ENCODE data around the gene TRAPPC11. TPM values are rescaled to one million over a fixed set of nuclear protein-coding genes. Genes with fewer than 3 reads are reported as not detected.
"Not testable (repeated sequence)": the region's sequence is repeated elsewhere in the genome, so short reads cannot be mapped to it uniquely, and the experiment has no call there.

The TRAPPC11 gene
- total RNA-seq = 26.3 and 33.4 TPM in 2 replicates

DNA sequence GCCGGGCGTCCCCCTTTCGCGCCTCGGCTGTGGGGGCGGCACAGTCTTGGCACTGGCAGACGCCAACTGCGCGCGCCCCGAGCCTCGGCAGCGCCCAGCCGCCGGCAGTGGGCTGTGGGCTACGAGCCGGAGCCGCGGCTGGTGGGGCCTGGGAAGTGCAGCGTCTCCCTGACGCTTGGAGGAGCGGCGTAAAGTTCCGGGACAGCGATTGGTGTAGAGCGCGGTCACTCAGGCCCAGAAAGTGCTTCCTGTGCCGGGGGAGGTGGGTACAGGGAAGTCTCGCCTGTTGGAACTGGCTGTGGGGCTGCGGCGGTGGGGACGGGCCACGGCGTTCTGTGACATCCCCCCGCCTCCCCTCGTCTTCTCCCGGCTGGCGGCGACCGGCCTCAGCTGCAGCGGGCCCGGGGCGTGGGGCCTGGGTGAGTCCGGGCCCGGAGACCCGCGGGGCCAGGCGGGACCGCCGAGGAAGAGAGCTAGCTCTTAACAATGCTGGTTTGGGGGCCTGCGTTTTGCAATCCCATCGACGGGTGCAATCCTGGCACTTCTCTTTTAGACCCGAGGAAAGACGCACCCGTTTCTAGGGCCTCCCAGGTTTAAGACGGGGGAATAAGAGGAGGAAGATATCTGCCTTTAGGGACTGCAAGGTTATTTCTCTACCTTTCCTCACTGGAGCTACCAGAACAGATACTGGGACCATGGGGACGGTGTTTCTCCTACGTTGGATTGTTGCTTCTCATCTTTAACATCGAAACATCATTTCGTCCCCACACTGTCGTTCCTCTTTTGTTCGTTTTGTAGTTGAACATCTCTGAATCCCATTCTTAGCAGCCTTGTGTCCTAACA is at the start of gene TRAPPC11, which contains the start of gene RWDD4:
TRAPPC11 (plus strand) TSS at position 265 of the 843 bp plus-strand sequence. CDS start 4,575 bp downstream, outside the sequence.
RWDD4 (minus strand) TSS at position 157 of the 843 bp plus-strand sequence. CDS start 233 bp downstream, outside the sequence.
- Mint-ChIP-seq H3K4me1 (peaks cover 30% of the 10 kb centered on the region), H3K36me3 (ENCODE audit: low read depth) (peaks cover 14% of the 10 kb centered on the region), H3K4me3 (peak within 1 kb of the TSS; percentile 82), H3K27me3 (no peaks in the 10 kb centered on the region), H3K9me3 (no peaks in the 10 kb centered on the region), H3K27ac (peak within 1 kb of the TSS; percentile 96)
- intact Hi-C loops (cut with micrococcal nuclease) = loop anchor here (1.0 to 5.0 kb wide), 4 partner anchors 155 to 1166 kb away; partner anchors contain the start of genes ACSL1, CDKN2AIP and CENPU
- peak; percentile 98 for DNase-seq

DNA sequence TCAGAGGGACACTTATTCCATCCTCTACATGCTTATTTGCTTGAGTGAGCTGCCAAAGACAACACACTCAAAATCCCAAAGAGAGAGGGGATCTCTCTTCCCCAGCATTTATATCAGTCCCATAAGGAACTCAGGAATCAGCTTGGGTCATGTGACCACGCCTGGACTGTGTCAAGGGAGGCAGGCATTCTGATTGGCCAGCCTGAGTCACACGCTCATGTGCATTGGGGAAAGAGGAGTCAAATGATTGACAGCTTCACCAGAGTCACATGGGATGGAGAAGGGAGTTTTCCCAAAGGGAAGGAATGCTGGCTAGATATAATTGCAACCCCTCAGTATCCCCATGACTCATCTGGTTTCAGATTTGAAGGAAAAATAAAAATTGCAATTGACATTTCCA is 49.1 kb upstream of the TRAPPC11 start:
- no peaks in the 10 kb centered on the region for H3K9me3 Mint-ChIP-seq
- no peaks in the 10 kb centered on the region for H3K4me1 Mint-ChIP-seq
- intact Hi-C loops (cut with micrococcal nuclease) = no loop called here

DNA sequence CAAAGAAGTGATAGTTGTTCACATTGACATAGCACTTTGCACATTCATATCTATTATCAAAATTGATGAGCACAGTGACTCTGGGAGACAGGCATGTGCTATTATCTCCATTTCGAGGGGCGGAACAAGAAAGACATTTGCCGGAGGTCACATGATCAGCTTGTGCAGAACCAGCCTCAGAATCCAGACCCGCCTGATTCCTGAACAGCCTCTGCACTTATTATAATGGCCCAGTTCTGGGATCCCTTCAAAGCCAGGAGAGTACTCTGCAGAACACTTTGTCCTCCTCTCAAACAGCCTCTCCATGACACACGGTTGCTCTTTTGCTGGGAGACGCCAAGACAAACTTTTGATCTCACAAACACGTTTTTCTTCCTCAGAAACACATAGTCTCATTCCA is 48.5 kb upstream of the TRAPPC11 start:
- Mint-ChIP-seq H3K4me3 (no peak overlapping the region), H3K9me3 (no peaks in the 10 kb centered on the region), H3K36me3 (ENCODE audit: low read depth) (no peaks in the 10 kb centered on the region), H3K27ac (no peak overlapping the region), H3K4me1 (no peaks in the 10 kb centered on the region), H3K27me3 (peaks cover 9% of the 10 kb centered on the region)
- intact Hi-C loops (cut with micrococcal nuclease) = no loop called here
- no peak for DNase-seq

More for the DNA sequence above, 49.1 kb upstream of the TRAPPC11 start:
- peaks cover 9% of the 10 kb centered on the region for H3K27me3 Mint-ChIP-seq
- H3K36me3 Mint-ChIP-seq (ENCODE audit: low read depth) = no peaks in the 10 kb centered on the region
- no peak overlapping the region for H3K4me3 Mint-ChIP-seq
- no peak overlapping the region for H3K27ac Mint-ChIP-seq
- no peak for DNase-seq

DNA sequence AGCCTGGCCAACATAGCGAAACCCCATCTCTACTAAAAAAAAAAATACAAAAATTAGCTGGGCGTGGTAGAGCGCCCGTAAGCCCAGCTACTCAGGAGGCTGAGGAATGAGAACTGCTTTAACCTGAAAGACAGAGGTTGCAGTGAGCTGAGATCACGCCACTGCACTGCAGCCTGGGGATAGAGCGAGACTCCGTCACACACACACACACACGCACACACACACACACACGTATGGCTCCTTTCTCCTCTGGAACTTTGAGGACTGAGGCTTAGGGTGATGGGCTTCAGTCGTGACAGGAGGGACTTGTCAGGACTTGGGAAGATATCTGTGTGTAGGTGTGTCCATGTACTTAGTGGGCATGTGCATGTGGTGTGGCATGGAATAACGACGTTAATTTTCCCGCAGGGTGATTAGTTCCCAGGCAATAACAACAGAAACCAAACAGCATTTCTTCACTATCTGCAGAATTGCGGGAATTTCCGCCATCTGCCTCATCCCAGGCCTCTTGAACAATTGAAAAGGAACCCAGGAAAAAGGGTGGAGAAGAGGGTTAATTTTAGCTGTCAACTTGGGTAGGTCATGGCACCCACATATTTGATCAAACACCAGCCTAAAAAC is 47.8 kb upstream of the TRAPPC11 start:
- H3K4me1 Mint-ChIP-seq = no peaks in the 10 kb centered on the region
- DNase-seq = no peak
- intact Hi-C loops (cut with micrococcal nuclease) = no loop called here
- H3K4me3 Mint-ChIP-seq = no peak overlapping the region
- H3K27ac Mint-ChIP-seq = no peak overlapping the region
- peaks cover 9% of the 10 kb centered on the region for H3K27me3 Mint-ChIP-seq
- no peaks in the 10 kb centered on the region for H3K9me3 Mint-ChIP-seq
- H3K36me3 Mint-ChIP-seq (ENCODE audit: low read depth) = no peaks in the 10 kb centered on the region

DNA sequence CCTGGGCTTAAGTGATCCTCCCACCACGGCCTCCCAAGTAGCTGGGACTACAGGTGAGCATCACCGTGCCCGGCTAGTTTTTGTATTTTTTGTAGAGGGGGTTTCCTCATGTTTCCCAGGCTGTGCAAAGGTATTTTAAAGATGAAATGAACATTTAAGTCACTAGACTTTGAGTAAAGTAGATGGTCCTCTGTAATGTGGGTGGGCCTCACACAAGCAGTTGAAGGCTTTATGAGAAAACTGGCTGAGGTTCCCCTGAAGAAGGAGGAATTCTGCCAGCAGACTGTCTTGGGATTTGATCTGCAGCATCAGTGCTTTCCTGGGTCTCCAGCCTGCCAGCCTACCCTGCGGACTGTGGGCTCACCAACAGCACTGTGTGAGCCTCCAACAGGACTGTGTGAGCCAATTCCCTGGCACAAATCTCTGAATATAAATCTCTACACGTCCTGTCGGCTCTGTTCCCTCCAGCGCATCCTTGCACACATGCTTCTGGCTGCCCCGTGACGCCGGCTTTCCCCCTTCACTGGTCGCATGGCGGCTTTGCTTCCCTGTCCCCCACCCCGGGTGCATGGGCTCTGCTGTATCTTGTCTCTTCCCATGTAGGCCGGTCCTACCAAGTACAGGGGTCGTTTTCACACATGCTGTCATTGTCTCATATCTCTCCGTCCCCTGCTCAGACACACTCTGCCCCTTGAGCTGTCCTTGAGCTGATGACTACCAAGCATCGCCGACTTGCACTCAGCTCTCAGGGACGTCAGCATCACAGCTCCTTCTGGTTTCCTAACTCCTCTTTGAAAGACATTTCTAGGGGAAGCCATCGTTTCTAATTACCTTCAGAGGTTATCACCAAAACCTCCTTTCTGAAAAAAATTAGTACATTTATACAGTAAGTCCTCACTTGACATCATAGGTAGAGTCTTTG is 46.5 kb upstream of the TRAPPC11 start:
- Mint-ChIP-seq H3K4me1 (no peaks in the 10 kb centered on the region), H3K27ac (no peak overlapping the region), H3K27me3 (peaks cover 9% of the 10 kb centered on the region), H3K9me3 (no peaks in the 10 kb centered on the region), H3K36me3 (ENCODE audit: low read depth) (no peaks in the 10 kb centered on the region), H3K4me3 (no peak overlapping the region)
- DNase-seq = no peak
- intact Hi-C loops (cut with micrococcal nuclease) = no loop called here

DNA sequence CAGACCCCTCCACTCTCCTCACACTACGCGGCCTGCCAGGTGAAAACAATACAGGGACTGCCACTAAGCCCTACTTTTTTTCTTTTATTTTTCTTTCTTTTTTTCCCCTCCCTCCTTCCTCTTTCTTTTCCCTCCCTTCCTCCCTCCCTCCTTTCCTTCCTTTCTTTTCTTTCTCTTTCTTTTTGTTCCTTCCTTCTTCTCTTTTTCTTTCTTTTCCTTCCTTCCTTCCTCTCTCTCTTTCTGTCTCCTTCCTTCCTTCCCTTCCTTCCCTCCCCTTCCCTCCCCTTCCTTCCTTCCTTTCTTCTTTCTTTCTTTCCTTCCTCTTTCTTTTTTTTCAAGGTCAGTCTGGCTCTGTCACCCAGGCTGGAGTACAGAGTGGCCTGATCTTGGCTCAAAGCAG is 42.0 kb upstream of the TRAPPC11 start:
- Mint-ChIP-seq H3K27ac (no peak overlapping the region), H3K9me3 (no peaks in the 10 kb centered on the region), H3K4me3 (no peak overlapping the region), H3K4me1 (peaks cover 1% of the 10 kb centered on the region), H3K27me3 (peaks cover 12% of the 10 kb centered on the region), H3K36me3 (ENCODE audit: low read depth) (no peaks in the 10 kb centered on the region)
- no peak for DNase-seq
- intact Hi-C loops (cut with micrococcal nuclease) = no loop called here

DNA sequence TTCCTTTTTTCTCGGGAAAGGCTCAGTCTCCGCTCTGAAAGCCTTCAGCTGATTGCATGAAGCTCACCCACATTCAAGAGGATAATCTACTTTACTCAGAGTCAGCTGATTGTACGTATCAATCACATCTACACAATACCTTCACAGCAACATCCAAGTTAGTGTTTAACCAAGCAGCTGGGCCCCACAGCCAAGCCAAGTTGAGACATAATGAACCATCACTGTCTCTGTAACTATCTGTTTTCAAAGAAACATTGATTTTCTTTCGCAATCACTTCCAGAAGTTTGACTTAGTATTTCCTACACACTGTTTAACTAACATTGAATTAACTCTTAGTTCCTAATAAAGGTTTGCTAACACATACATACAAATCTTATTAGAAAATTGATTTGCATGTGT is 40.4 kb upstream of the TRAPPC11 start:
- Mint-ChIP-seq H3K9me3 (no peaks in the 10 kb centered on the region), H3K4me1 (peaks cover 1% of the 10 kb centered on the region), H3K27ac (no peak overlapping the region), H3K27me3 (peaks cover 7% of the 10 kb centered on the region), H3K4me3 (no peak overlapping the region), H3K36me3 (ENCODE audit: low read depth) (no peaks in the 10 kb centered on the region)
- intact Hi-C loops (cut with micrococcal nuclease) = no loop called here
- DNase-seq = no peak

DNA sequence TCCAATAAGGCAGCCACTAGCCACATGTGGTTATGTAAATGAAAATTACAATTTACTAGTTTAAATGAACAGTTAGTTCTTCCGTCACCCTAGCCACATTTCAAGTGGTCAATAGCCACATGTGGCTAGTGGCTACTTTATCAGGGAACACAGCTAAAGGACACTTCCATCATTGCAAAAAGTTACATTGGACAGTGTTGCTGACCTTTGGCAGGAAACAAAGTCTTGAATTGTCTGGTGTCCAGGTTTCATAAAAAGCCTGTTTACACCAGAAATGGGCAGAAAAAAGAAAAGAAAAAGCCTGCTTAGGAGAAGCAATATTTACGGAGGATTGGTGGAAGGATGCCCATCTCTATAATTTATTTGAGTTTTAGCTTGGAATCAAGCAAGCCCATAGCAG is 38.7 kb upstream of the TRAPPC11 start:
- peaks cover 5% of the 10 kb centered on the region for H3K27me3 Mint-ChIP-seq
- no peaks in the 10 kb centered on the region for H3K9me3 Mint-ChIP-seq
- no peak for DNase-seq
- peaks cover 1% of the 10 kb centered on the region for H3K4me1 Mint-ChIP-seq
- intact Hi-C loops (cut with micrococcal nuclease) = no loop called here
- H3K27ac Mint-ChIP-seq = no peak overlapping the region
- H3K4me3 Mint-ChIP-seq = no peak overlapping the region
- H3K36me3 Mint-ChIP-seq (ENCODE audit: low read depth) = no peaks in the 10 kb centered on the region

DNA sequence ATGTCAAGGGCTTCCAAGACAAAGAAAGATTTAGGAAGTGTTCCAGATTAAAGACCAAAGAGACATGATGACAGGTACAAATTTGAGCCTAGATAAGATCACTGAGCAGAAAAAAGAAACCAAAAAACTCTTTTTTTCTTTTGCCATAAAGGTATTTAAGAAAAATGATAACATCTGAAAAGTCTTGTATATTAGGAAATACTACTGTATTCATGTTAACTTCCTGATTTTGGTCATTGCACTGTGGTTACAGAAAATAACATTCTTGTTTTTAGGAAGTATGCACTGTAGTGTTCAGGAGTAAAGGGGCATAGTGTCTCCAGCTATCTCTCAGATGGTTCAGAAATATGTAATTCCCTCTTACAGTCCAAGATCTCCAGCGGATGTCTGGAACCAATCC is 37.2 kb upstream of the TRAPPC11 start:
- Mint-ChIP-seq H3K4me1 (peaks cover 1% of the 10 kb centered on the region), H3K27me3 (peaks cover 5% of the 10 kb centered on the region), H3K4me3 (no peak overlapping the region), H3K9me3 (no peaks in the 10 kb centered on the region), H3K36me3 (ENCODE audit: low read depth) (no peaks in the 10 kb centered on the region), H3K27ac (no peak overlapping the region)
- intact Hi-C loops (cut with micrococcal nuclease) = no loop called here
- no peak for DNase-seq

DNA sequence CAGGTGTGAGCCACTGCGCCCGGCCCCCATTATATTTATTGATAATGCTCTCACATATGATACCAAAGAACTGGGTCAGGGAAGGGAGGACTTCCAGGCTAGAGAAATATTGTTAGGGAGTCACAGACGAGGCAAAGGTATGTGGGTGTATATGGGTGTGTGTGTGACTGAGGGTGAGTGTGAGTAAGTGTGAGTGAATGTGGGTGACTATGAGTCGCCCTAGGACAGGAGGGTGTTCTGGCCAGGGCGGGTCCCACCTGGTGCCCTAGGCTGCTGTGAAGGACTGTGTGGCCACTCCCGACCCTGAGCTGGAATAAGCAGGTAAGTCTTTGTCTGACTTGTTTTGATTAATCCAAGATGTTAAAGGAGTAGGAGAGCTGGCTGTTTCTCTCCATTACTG is 34.5 kb upstream of the TRAPPC11 start:
- intact Hi-C loops (cut with micrococcal nuclease) = no loop called here
- Mint-ChIP-seq H3K4me1 (peaks cover 1% of the 10 kb centered on the region), H3K27me3 (peaks cover 5% of the 10 kb centered on the region), H3K9me3 (no peaks in the 10 kb centered on the region), H3K4me3 (no peak overlapping the region), H3K27ac (no peak overlapping the region), H3K36me3 (ENCODE audit: low read depth) (no peaks in the 10 kb centered on the region)
- no peak for DNase-seq

DNA sequence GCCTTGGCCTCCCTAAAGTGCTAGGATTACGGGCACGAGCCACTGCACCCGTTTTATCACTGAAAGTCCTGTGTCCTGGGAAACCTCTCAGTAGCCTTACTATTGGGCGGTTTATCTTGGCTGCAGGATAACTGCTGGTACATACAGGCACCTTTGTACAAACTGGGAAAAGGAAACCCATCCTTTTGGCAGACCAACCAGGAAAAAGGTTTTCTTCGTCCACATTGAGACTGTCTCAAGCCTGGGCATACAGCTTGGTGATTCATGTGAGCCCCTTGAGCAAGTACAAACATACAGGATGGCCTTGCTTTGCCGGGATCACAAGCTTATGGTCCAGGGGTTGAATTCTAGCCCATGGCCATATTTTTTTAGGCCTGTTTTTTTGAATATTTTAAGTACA is 32.9 kb upstream of the TRAPPC11 start:
- Mint-ChIP-seq H3K27ac (no peak overlapping the region), H3K9me3 (no peaks in the 10 kb centered on the region), H3K36me3 (ENCODE audit: low read depth) (no peaks in the 10 kb centered on the region), H3K4me1 (peaks cover 1% of the 10 kb centered on the region), H3K27me3 (peaks cover 1% of the 10 kb centered on the region), H3K4me3 (no peak overlapping the region)
- intact Hi-C loops (cut with micrococcal nuclease) = no loop called here
- no peak for DNase-seq

DNA sequence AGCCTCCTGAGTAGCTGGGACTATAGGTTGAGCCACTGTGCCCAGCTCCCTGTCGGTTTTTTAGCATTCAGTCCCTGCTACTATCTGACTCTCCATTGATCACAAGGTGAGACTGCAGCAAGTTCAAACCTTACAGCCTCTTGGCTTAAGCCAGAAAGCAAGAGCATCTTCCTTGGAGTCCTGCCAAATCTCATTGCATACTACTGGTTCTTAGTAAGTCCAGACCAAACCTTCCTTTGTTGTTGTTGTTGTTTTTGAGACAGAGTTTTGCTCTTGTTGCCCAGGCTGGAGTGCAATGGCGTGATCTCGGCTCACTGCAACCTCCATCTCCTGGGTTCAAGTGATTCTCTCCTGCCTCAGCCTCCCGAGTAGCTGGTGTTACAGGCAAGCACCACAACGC is 31.8 kb upstream of the TRAPPC11 start:
- H3K9me3 Mint-ChIP-seq; H3K27ac Mint-ChIP-seq; DNase-seq; H3K36me3 Mint-ChIP-seq (ENCODE audit: low read depth); H3K4me1 Mint-ChIP-seq; H3K4me3 Mint-ChIP-seq; intact Hi-C loops (cut with micrococcal nuclease); H3K27me3 Mint-ChIP-seq: not testable (repeated sequence)

DNA sequence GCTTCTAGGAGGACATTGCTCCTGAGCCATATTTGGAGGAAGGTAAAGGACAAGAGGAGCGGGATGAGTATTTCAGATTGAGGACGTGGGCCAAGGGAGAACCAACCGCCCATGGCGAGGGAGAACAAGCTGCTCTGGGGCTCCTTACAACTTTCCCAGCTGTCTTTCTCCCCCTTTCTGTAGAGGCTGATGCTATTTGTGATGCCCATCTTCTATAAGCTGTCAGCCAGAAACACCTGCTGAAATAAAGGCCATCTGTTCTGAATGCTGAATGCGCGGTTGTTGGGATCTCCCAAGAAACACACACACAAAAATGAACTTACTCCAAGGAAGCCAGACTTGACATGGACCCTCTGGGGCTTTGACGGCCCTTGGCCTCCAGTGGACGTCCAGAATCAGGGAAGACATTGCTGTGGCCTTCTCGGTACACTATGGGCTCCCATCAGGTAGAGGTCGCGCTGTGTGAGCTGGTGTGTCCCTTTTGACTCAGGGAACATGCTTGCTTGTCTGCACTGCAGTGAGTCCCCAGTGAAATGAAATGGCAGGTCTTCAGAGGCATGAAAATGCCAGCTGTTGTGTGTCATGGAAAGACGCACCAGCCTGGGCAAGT is 31.0 kb upstream of the TRAPPC11 start:
- Mint-ChIP-seq H3K9me3 (no peaks in the 10 kb centered on the region), H3K27me3 (no peaks in the 10 kb centered on the region), H3K36me3 (ENCODE audit: low read depth) (no peaks in the 10 kb centered on the region), H3K4me1 (no peaks in the 10 kb centered on the region), H3K27ac (no peak overlapping the region), H3K4me3 (no peak overlapping the region)
- intact Hi-C loops (cut with micrococcal nuclease) = no loop called here
- DNase-seq = no peak

Data from activated CD4-positive, alpha-beta T cell treated with anti-CD3 and anti-CD28 coated beads, Interleukin-2, amount 10 ng/mL, durations not matched to agents 24 days and 14 days (primary cell).